A204.1 (cell line): ENCODE results near the gene RRP36.
A peak's percentile ranks its signal among the peaks of the same experiment; 100 is the strongest.

ENCODE experiments used
- FAIRE-seq: peaks from 2 replicates; lab custom pipeline; 2012; peaks lifted over from hg19 to GRCh38; lab: Jason Lieb, UNC

Gene RRP36

DNA sequence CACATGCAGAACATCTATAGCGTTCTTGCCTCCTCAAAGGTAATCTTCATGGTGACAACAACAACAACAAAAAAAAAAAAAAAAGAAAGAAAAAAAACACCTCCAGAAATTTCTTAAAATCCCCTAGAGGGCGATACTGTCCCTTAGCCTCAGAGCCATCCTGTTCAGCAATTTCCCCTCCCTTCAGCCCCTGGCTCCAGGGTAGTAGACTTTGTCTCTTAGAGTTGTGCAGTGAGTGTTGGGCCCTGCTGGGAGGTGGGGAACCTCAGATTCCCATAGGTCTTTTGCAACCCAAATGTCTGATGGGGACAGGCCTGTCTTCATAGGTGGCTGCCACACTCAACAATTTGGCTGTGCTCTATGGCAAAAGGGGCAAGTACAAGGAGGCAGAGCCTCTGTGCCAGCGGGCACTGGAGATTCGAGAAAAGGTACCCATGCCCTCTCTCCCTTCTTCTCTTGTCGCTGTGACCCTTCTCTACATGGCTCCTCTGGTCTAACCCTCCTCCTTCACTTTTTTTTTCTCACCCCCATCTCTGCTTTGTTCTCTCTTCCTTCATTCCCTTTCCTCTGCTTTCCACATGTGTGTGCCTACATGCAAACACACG lies 48.7 kb downstream of the RRP36 start:
- peak; percentile 92 for FAIRE-seq

DNA sequence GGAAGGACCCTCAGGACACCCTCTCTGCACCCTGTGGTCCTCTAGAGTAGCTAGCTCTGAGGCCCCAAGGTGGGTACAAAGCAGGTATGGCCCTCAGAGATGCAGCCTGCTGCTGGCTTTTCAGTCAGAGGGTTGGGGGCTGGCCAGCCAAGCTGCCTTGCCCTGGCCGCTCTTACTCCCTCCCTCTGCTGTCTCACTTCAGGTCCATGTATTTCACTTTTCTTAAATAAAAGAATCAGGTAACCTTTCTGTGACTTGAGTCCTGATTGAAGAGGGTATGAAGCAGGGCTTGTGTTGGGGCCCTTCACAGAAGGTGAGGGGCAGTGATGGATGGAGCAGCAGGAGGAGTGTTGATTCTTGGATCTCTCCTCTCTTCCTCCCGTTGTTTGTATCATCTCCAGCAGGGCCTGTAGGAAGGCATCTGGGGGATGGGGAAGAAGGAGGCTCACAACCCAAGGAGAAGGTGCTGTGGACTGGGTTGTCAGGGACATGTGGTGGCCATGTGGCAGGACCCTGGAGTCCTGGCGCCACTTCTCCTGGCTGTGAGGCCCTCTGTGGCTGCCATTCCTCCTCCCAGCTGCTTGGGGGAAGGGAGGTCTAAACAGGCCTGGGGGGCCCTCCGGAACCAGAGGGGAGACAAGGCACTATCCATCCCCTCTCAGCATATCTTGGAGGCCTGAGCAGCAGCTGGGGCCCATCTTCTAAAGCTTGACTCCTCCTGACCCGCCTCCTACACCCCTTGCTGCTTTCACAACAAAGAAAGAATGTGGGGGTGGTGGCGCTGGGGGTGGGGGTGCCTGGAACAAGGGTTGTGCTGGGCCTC lies 53.6 kb downstream of the RRP36 start:
- no peak for FAIRE-seq

DNA sequence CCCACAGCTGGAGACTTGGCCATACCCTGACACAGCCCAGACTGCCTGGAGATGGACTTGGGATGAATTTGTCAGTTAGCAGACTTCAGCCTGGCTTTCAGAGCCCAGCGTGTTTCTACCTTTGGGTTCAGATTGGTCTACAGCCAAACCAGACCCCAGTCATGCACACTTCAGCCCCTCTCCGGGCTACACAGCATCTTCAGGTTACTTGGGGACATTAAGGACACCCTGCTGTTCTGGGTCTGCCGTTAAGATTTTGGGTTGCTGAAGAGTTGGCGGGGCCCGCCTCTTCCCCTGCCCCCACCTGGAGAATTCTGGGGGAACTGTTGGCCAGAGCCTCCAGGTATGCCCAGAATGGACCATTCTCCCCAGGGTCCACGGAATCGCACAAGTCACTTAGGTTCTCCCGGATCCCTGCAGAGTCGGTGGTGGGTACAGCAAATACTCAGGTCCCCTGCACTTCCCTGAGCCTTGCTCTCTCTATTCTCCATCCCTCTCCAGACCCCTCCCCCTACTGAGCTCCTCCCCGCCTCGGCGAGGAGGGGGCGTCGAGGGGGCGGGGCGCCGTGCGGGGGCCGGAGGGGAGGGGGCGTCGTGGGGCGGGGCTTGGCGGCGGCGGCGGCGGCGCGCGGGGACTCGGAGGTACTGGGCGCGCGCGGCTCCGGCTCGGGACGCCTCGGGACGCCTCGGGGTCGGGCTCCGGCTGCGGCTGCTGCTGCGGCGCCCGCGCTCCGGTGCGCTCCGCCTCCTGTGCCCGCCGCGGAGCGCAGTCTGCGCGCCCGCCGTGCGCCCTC lies 54.4 kb downstream of the RRP36 start, which contains the start of gene PTK7:
PTK7 (plus strand) TSS at position 645 of the 794 bp plus-strand sequence. CDS start 175 bp downstream, outside the sequence.
- FAIRE-seq = no peak

DNA sequence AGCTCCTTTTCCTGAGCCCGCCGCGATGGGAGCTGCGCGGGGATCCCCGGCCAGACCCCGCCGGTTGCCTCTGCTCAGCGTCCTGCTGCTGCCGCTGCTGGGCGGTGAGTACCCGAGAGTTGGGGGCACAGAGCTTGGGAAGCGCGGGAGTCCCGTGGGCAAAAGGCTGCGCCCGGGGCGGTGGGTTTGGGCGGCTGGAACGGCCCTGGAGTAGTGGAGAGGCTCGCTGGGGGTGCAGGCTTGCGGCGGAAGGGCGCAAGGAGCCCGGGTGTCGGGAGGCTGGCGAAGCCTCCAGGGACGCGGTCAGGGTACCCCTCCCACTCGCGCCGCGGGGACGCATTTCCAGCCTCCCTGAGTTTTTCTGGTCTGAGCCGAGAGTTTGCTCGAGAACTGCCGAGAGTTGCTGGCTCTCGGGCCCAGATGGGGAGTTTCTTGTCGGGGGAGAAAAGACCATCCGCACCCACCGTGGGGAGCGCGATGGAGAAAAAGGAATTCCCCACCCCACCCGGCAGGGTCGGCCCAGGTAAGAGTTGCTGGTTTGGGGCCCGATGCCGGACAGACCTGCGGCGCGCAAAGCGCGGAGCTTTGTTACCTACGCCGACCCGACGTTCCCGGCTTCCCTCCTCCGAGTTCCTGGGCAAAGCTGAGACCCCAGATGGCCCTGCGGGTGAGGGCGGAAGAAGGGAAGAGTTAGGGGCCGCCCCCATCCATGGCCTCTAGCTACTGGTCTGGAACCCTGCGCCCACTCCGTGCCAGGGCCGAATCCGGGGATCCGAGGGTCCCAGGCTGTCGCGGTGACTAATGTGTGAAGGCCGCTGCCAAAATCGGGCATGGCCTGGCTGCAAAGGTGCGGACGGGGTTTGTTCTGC lies 55.3 kb downstream of the RRP36 start:
- no peak for FAIRE-seq

DNA sequence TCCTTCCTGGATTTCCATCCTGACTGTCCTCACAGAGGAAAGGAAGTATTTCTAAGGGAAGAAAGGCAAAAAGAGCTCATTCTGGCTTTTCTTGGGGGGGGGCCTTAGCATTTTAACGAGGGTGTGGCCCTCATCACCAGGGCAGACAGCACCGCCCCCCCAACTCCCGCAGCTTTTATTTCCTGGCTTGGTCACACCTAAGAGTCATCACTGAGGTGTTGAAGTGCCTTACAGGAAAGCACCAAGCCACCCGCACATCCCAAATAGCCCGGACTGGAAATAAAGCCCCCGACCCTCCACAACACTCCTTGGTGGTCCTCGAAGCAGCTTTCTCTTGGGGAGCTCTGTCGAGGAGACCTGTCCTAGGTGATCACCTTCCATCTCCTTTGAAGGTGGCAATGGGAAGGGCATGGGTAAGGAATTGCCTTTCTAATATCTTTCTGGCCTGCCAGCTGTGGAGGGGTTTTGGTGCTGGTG lies 55.9 kb downstream of the RRP36 start:
- no peak for FAIRE-seq

DNA sequence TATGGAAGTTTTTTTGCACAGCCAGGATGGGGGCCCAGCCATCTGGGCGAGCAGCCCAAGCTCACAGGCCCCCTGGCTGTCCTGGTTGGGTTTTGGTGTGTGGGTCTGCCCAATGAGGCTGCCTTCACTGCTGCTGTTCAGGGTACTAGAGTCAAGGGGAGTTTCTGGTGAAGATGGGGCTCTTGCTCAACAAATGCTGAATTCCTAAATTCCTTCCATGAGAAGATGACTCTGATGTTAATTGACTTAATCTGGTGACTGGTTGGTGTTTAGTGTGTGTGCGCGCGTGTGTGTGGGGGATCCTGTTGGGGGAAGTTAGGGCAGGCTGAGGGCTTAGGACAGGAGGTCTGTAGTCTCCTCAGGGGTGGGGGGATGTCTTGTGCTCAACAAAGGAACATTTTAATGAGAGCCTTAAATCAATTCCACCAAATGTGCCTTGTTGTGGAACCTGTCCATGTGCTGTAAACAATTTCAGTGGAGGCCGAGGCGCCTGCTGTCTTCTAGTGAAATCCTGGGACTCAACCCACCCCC lies 56.6 kb downstream of the RRP36 start:
- FAIRE-seq = no peak

DNA sequence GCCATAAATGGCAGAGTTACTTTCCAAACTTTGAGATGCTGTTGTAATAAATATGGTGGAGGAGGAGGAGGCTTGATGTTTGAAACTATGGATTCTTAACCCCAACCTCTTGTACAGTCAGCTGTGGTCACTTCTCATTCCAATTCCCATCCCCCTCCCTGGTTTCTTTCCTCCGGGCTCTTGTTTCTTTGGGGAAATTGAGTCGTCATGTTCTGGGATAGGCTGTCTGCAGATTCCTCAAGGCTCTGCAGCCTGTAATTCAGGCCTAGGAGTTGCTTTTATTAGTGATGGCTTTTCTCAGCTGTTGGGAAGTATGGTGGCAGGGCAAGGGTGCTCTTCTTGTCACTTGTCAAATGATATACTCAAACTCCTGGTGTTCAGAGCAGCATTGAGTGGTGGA lies 57.3 kb downstream of the RRP36 start:
- no peak for FAIRE-seq
